Hepatocyte (in vitro differentiated cells): ENCODE results near the gene UBE2G1. TPM values are rescaled to one million over a fixed set of nuclear protein-coding genes. Genes with fewer than 3 reads are reported as not detected.

Experiments used
- DNase-seq: peaks from one replicate; pipeline ENCODE4 v3.0.0-alpha.2; 2016; ENCODE audit warnings: low spot score
- H2AFZ ChIP-seq: fragments of 200-600 bp; sonication (generic); 2 replicates; pipeline ENCODE4 v1.6.0; 2016; ENCODE audit warnings: antibody characterized with exemption, mild to moderate bottlenecking
- H3K27ac ChIP-seq: fragments of 200-600 bp; sonication (generic); 2 replicates; pipeline ENCODE4 v1.5.1; 2016; ENCODE audit warnings: mild to moderate bottlenecking
- H3K27me3 ChIP-seq: fragments of 200-600 bp; sonication (generic); 2 replicates; pipeline ENCODE4 v1.6.1; 2016
- H3K36me3 ChIP-seq: fragments of 200-600 bp; sonication (generic); replicated peaks from 2 replicates; pipeline ENCODE4 v1.5.1; 2016; ENCODE audit warnings: low read depth; ENCODE audit not compliant: insufficient read depth
- H3K4me1 ChIP-seq: fragments of 200-600 bp; sonication (generic); 2 replicates; pipeline ENCODE4 v1.5.1; 2016; ENCODE audit warnings: mild to moderate bottlenecking, moderate library complexity; ENCODE audit not compliant: insufficient read depth
- H3K4me2 ChIP-seq: fragments of 200-600 bp; sonication (generic); 2 replicates; pipeline ENCODE4 v1.6.0; 2016
- H3K4me3 ChIP-seq: fragments of 200-600 bp; sonication (generic); 2 replicates; pipeline ENCODE4 v1.5.1; 2016; ENCODE audit warnings: mild to moderate bottlenecking
- H3K79me2 ChIP-seq: fragments of 200-600 bp; sonication (generic); 2 replicates; pipeline ENCODE4 v1.6.0; 2017; ENCODE audit warnings: mild to moderate bottlenecking
- H3K9me2 ChIP-seq: fragments of 200-600 bp; sonication (generic); replicated peaks from 2 replicates; pipeline ENCODE4 v1.6.0; 2017; ENCODE audit warnings: mild to moderate bottlenecking; ENCODE audit not compliant: insufficient read depth
- H3K9me3 ChIP-seq: fragments of 200-600 bp; sonication (generic); 2 replicates; pipeline ENCODE4 v1.5.1; 2016; ENCODE audit warnings: low read depth, mild to moderate bottlenecking
- H4K20me1 ChIP-seq: fragments of 200-600 bp; sonication (generic); 2 replicates; pipeline ENCODE4 v1.6.0; 2016; ENCODE audit warnings: mild to moderate bottlenecking; ENCODE audit not compliant: insufficient read depth, poor library complexity, severe bottlenecking
- EZH2 ChIP-seq: fragments of 200-600 bp; sonication (generic); IDR thresholded peaks from 2 replicates; pipeline ENCODE4 v1.6.1; 2016; ENCODE audit warnings: antibody characterized with exemption, mild to moderate bottlenecking, borderline replicate concordance
- EZH2phosphoT487 ChIP-seq: fragments of 200-600 bp; sonication (generic); IDR thresholded peaks from one replicate; pipeline ENCODE4 v1.6.1; 2018; ENCODE audit warnings: antibody characterized with exemption, mild to moderate bottlenecking, low read depth, moderate library complexity; ENCODE audit not compliant: unreplicated experiment, severe bottlenecking
- WGBS: methylation state at CpG from one replicate; pipeline ENCODE4 v1.1.6; 2016; ENCODE audit warnings: low lambda C conversion rate; ENCODE audit errors: missing lambda C conversion rate; 5-methylcytosine and 5-hydroxymethylcytosine counted together
- polyA plus RNA-seq: library from polyadenylated mRNA; unstranded; fragments of >200 nt; fragmentation: Nextera tagmentation; extraction: Ambion mirVana; gene quantifications from 2 replicates; pipeline ENCODE4 v1.2.1, GENCODE V29; 2016
- total RNA-seq: library from RNA; depleted of rRNA; stranded (reverse); fragments of >200 nt; gene quantifications from 2 replicates; pipeline ENCODE4 v1.2.3, GENCODE V29; 2014
- TF ChIP-seq, protein P1 (sequence below): fragments of 200-600 bp; sonication (generic); IDR thresholded peaks from 2 replicates; pipeline ENCODE4 v1.5.1; 2016; ENCODE audit warnings: antibody characterized with exemption, mild to moderate bottlenecking; ENCODE audit not compliant: poor library complexity

The UBE2G1 gene
- total and polyA plus RNA-seq, 2 experiments from 2014 or later = 65.1 to 78.8 TPM

DNA sequence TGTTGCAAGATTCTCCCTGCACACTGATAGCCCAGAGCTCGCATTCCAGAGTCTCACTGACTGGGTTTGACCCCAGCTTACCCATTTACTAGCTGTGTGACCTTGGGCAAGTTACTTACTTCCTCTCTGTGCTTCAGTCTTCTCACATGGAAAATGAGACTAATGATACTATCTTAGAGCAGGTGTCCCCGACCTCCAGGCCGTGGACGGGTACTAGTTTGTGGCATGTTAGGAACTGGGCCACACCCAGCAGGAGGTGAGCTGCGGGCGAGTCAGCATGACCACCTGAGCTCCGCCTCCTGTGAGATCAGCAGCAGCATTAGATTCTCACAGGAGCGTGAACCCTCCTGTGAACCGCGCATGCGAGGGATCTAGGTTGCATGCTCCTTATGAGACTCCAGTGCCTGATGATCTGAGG lies 118.5 kb downstream of the UBE2G1 start:
- Histone ChIP-seq H3K36me3 (no peaks in the 10 kb centered on the region), H3K4me1 (peaks cover 12% of the 10 kb centered on the region), H3K27ac (peak overlapping the region; percentile 79), H3K4me3 (no peak overlapping the region), H3K79me2 (peaks cover 90% of the 10 kb centered on the region), H2AFZ (no peak overlapping the region), H3K9me2 (no peaks in the 10 kb centered on the region), H4K20me1 (peaks cover 16% of the 10 kb centered on the region), H3K27me3 (no peaks in the 10 kb centered on the region), H3K4me2 (no peak overlapping the region), H3K9me3 (no peaks in the 10 kb centered on the region)
- TF ChIP-seq EZH2phosphoT487 (no peak), EZH2 (no peak)
- TF ChIP-seq, protein P1, sequence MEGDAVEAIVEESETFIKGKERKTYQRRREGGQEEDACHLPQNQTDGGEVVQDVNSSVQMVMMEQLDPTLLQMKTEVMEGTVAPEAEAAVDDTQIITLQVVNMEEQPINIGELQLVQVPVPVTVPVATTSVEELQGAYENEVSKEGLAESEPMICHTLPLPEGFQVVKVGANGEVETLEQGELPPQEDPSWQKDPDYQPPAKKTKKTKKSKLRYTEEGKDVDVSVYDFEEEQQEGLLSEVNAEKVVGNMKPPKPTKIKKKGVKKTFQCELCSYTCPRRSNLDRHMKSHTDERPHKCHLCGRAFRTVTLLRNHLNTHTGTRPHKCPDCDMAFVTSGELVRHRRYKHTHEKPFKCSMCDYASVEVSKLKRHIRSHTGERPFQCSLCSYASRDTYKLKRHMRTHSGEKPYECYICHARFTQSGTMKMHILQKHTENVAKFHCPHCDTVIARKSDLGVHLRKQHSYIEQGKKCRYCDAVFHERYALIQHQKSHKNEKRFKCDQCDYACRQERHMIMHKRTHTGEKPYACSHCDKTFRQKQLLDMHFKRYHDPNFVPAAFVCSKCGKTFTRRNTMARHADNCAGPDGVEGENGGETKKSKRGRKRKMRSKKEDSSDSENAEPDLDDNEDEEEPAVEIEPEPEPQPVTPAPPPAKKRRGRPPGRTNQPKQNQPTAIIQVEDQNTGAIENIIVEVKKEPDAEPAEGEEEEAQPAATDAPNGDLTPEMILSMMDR = no peak
- 66% methylated on average over 11 of the region's 11 CpGs for WGBS
- DNase-seq = peak; percentile 71

DNA sequence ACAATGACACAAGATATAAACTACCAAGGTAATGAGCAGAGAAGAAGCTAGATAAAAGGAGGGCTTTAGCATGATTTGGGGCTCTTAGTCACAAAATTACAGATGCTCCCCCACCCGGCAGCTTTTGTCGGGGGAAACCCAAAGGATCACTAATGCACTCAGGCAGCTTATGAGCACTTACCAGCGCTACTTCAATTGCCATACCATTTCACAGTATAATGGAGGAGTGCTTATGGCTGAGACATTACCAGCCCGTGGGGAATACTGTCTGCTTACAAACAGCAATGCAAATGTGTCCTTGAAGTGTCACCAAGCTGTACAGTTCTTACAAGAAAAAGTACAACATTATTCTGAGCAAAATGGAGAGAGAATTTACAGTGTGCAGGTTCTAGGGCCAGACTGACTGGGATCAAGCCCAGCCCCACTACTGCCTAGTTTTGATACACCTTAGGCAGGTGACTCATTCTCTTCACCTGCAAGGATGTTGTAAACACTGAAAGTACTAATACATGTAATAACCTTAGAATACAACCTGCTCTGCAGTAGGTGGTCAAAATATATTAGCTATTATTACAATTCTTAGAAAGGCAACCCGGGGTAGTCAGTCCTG lies 119.0 kb downstream of the UBE2G1 start:
- no peaks in the 10 kb centered on the region for H3K9me2 ChIP-seq
- TF ChIP-seq, protein P1 = no peak
- TF ChIP-seq EZH2phosphoT487 = no peak
- TF ChIP-seq EZH2 = no peak
- peaks cover 89% of the 10 kb centered on the region for H3K79me2 ChIP-seq
- no peak overlapping the region for H3K4me3 ChIP-seq
- H2AFZ ChIP-seq = no peak overlapping the region
- 45% methylated on average over 5 of the region's 5 CpGs for WGBS
- H3K27ac ChIP-seq = peak overlapping the region; percentile 79
- no peaks in the 10 kb centered on the region for H3K9me3 ChIP-seq
- H3K36me3 ChIP-seq = no peaks in the 10 kb centered on the region
- no peaks in the 10 kb centered on the region for H3K27me3 ChIP-seq
- H3K4me1 ChIP-seq = peaks cover 12% of the 10 kb centered on the region
- H4K20me1 ChIP-seq = peaks cover 16% of the 10 kb centered on the region
- DNase-seq = no peak
- peak overlapping the region; percentile 50 for H3K4me2 ChIP-seq

DNA sequence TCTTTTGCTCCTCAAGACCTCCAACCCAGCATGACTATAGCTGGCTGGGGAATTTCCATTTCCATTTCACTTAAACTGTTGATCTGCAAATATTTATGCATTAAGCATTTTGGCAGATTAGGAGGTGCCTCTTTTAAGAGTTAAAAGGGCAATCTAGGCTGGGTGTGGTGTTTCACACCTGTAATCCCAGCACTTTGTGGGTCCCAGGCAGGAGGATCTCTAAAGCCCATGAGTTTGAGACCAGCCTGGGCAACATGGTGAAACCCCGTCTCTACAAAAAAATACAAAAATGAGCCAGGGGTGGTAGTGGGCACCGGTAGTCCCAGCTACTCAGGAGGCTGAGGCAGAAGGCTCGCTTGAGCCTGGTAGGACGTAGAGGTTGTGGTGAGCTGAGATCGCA lies 119.8 kb downstream of the UBE2G1 start:
- WGBS = 97% methylated on average over 5 of the region's 5 CpGs

More for the DNA sequence above, 119.8 kb downstream of the UBE2G1 start:
- Histone ChIP-seq H4K20me1 (peaks cover 16% of the 10 kb centered on the region), H3K27me3 (no peaks in the 10 kb centered on the region), H3K36me3 (no peaks in the 10 kb centered on the region), H3K79me2 (peaks cover 85% of the 10 kb centered on the region), H3K4me2 (peak overlapping the region; percentile 50), H2AFZ (no peak overlapping the region), H3K9me2 (no peaks in the 10 kb centered on the region), H3K9me3 (no peaks in the 10 kb centered on the region), H3K4me1 (peaks cover 12% of the 10 kb centered on the region), H3K4me3 (no peak overlapping the region), H3K27ac (peak overlapping the region; percentile 79)
- TF ChIP-seq EZH2 (no peak), EZH2phosphoT487 (no peak)
- TF ChIP-seq, protein P1 = no peak
- DNase-seq = no peak
